Measurements from ENCODE around the gene SLC22A4. TPM values are rescaled to one million over a fixed set of nuclear protein-coding genes. Genes with fewer than 3 reads are reported as not detected.

SLC22A4 gene
- total RNA-seq, 4 donors from 2014 or later, result 25.5 to 56.6 (median 37.3) TPM; not detected in 1

- Histone ChIP-seq H3K4me3 (no peak overlapping the region), H3K27ac (no peak overlapping the region), H3K4me1 (peaks cover 0 to 18% (median 10%) of the 10 kb centered on the region in 4 donors), H3K36me3 (no peaks in the 10 kb centered on the region), H3K9me3 (no peaks in the 10 kb centered on the region), H3K27me3 (no peaks in the 10 kb centered on the region)
- TF ChIP-seq POLR2A (IDR thresholded peaks at IDR 0.05), result no peak
- TF ChIP-seq, protein P1, sequence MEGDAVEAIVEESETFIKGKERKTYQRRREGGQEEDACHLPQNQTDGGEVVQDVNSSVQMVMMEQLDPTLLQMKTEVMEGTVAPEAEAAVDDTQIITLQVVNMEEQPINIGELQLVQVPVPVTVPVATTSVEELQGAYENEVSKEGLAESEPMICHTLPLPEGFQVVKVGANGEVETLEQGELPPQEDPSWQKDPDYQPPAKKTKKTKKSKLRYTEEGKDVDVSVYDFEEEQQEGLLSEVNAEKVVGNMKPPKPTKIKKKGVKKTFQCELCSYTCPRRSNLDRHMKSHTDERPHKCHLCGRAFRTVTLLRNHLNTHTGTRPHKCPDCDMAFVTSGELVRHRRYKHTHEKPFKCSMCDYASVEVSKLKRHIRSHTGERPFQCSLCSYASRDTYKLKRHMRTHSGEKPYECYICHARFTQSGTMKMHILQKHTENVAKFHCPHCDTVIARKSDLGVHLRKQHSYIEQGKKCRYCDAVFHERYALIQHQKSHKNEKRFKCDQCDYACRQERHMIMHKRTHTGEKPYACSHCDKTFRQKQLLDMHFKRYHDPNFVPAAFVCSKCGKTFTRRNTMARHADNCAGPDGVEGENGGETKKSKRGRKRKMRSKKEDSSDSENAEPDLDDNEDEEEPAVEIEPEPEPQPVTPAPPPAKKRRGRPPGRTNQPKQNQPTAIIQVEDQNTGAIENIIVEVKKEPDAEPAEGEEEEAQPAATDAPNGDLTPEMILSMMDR (IDR thresholded peaks at IDR 0.05), result no peak
- DNase-seq, result no peak
These were observed 3.2 kb upstream of the SLC22A4 start for GRCh38 chr5:132291026-132291425.

DNA sequence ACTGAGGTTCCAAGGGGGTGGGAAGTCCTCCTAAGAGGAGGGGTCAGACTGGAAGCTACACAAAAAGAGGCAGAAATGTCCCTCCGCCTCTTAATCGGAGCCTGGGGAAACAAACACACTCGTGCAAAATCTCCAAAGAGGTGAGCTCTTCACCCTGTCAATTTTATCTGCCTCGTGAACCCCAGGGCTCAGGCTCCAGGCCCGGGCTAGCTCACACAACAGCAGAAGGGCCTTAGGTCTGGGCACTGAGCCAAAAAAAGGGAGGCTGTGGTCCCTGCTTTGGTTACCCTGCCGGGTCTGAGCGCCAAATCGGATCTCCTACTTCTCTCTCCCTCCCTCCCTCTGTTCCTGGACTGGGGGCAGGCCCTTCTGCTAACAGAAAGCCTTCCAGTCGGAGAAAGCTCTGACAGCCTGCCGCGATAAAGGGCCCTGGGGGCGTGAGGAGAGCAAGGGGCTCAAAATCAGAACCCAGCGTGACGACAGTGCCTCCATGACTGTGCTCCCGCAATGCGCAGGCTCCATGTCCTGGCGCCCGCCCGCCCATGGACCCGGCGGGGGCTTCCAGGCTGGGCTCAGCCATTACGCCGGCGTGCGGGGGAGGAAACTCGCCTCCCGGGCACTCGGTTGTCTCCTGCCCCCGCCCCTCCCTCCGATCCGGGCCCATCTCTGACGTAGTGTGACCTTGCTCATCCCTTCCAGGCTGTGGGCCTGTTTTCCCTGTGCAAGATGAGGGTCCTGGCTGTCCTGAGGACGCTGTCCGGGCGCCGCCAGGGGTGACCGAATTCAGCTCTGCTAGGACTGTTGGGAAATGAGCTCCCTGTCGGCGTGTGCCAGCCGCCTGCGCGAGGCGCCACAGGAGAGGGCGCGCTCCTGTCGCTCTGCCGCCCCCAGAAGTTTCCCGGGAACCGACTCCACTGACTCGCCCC lies 865 bp upstream of the SLC22A4 start:
- H3K4me3 ChIP-seq, result peak overlapping the region; percentile 52 to 76 (median 68)
- H3K36me3 ChIP-seq, result no peaks in the 10 kb centered on the region
- no peak for TF ChIP-seq POLR2A (IDR thresholded peaks at IDR 0.05)
- TF ChIP-seq, protein P1 (IDR thresholded peaks at IDR 0.05), result peak in 2 of 6 experiments; percentile 27 to 28
- peaks cover 0 to 18% (median 14%) of the 10 kb centered on the region in 4 donors for H3K4me1 ChIP-seq
- H3K9me3 ChIP-seq, result no peaks in the 10 kb centered on the region
- peak overlapping the region; percentile 78 to 96 (median 86) for H3K27ac ChIP-seq
- no peaks in the 10 kb centered on the region for H3K27me3 ChIP-seq
- peak; percentile 45 to 86 (median 85) for DNase-seq

- peak; percentile 23 to 88 (median 84) for DNase-seq
- TF ChIP-seq, protein P1 (IDR thresholded peaks at IDR 0.05), result no peak
- TF ChIP-seq POLR2A (IDR thresholded peaks at IDR 0.05), result peak; percentile 59 to 85
- Histone ChIP-seq H3K27ac (peak overlapping the region; percentile 78 to 96 (median 86)), H3K36me3 (no peaks in the 10 kb centered on the region), H3K27me3 (no peaks in the 10 kb centered on the region), H3K4me3 (peak overlapping the region; percentile 52 to 76 (median 68)), H3K4me1 (peaks cover 0 to 18% (median 14%) of the 10 kb centered on the region in 4 donors), H3K9me3 (no peaks in the 10 kb centered on the region)
These were observed 722 bp downstream of the SLC22A4 start for GRCh38 chr5:132294728-132295504.

DNA sequence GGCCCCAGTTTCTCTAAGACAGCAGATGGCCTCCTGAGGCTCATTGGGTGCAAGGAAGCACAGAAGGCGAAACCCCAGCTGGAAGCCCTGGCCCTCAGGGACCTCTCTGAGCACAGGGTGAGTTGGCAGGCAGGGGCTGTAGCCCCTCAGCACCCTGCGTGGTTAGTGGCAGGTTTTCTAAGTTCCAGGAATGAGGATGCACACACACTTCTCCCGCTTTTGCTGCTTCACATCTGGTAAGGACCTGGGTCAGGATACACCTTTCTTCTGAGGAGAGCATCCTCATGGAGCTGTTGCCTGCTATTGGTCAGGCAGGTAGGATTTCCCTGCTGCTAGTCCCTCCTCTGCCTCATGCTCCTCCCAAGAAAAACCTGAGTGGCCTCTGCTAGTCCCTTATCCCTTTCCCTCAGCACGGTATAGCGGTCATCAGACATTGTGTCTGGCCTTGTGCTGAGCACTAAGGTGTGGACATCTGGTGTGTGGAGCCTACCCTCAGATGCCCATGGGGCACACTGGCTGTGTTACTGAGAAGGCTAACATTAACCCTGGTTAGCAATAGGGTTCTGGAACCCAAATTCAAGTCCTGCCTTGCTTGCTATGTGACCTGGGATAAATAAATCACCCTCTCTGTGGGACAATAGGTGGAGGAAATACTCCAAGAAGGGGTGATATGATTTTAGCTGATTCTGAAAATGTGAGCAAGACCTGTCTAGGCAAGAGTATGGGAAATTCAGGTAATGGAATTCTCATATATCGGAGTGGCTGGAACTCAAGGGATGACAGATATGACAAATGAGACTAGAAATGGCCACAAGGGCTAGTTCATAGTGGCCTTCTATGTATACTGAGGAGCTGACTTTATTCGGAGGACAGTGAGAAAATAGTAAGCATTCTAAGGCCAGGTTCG lies 1.6 kb downstream of the SLC22A4 start:
- TF ChIP-seq, protein P1 (IDR thresholded peaks at IDR 0.05), result no peak
- TF ChIP-seq POLR2A (IDR thresholded peaks at IDR 0.05), result no peak
- H3K27me3 ChIP-seq, result no peaks in the 10 kb centered on the region
- no peaks in the 10 kb centered on the region for H3K9me3 ChIP-seq
- H3K36me3 ChIP-seq, result no peaks in the 10 kb centered on the region
- peaks cover 0 to 23% (median 14%) of the 10 kb centered on the region in 4 donors for H3K4me1 ChIP-seq
- DNase-seq, result no peak
- peak overlapping the region in 3 of 4 donors; percentile 10 to 76 (median 64) for H3K4me3 ChIP-seq
- H3K27ac ChIP-seq, result peak overlapping the region in 3 of 4 donors; percentile 83 to 96 (median 90)
